Measurements from ENCODE around the gene FAM107B. TPM values are rescaled to one million over a fixed set of nuclear protein-coding genes. Genes with fewer than 3 reads are reported as not detected.

Gene FAM107B
- total and polyA plus RNA-seq, 2 of the 4 experiments (the other 2 are of a cell fraction): 26.4 to 27.1 TPM

GRCh38 chr10:14513123-14513522, 261.6 kb downstream of the FAM107B start:
- Histone ChIP-seq H3K56ac (ENCODE audit: extremely low read depth, insufficient read depth, low read length) (no peak overlapping the region), H2AK9ac (replicated peaks; ENCODE audit: low read depth, low read length, poor library complexity) (no peak overlapping the region), H3K9ac (ENCODE audit: low read depth, low read length) (no peak overlapping the region), H3K9me1 (ENCODE audit: insufficient read depth, low read length) (peaks cover 2% of the 10 kb centered on the region), H2BK120ac (ENCODE audit: low read depth, low read length) (no peak overlapping the region), H3K4me1 (ENCODE audit: control insufficient read depth, insufficient read depth, low read length) (no peaks in the 10 kb centered on the region), H3K36me3 (ENCODE audit: control insufficient read depth, insufficient read depth, low read length) (peaks cover 22% of the 10 kb centered on the region), H3K27me3 (ENCODE audit: control insufficient read depth, insufficient read depth, low read length) (no peaks in the 10 kb centered on the region), H3K79me1 (ENCODE audit: low read depth in 1 of 2, low read length in 2 of 2) (peaks cover 9 to 19% of the 10 kb centered on the region in 2 experiments), H2AFZ (replicated peaks; ENCODE audit: low read length, poor library complexity) (no peak overlapping the region), H3K9me3 (ENCODE audit: control insufficient read depth, insufficient read depth, low read length) (no peaks in the 10 kb centered on the region; the same call in 1 of the 2 replicates), H3K4ac (ENCODE audit: low read depth, low read length) (no peak overlapping the region), H2BK15ac (ENCODE audit: low read depth, low read length) (no peak overlapping the region), H3K14ac (replicated peaks; ENCODE audit: low read depth, low read length) (no peak overlapping the region), H4K5ac (ENCODE audit: low read depth, low read length) (no peak overlapping the region), H2BK5ac (ENCODE audit: low read depth, low read length, poor library complexity, severe bottlenecking) (no peak overlapping the region), H4K8ac (ENCODE audit: low read depth in 2 of 2, low read length in 2 of 2) (no peak overlapping the region), H4K20me1 (ENCODE audit: insufficient read depth, low read length) (no peaks in the 10 kb centered on the region), H2AK5ac (ENCODE audit: low read depth, low read length) (no peak overlapping the region), H3K23ac (ENCODE audit: low read depth, low read length) (no peak overlapping the region), H2BK20ac (ENCODE audit: low read depth, low read length) (no peak overlapping the region), H3K4me2 (ENCODE audit: low read depth, low read length) (no peak overlapping the region), H4K91ac (ENCODE audit: insufficient read depth, low read depth, low read length) (no peak overlapping the region), H3K27ac (ENCODE audit: insufficient read depth, low read length) (no peak overlapping the region), H3K18ac (ENCODE audit: low read depth, low read length) (no peak overlapping the region), H3K4me3 (ENCODE audit: insufficient read depth, low read depth, low read length) (no peak overlapping the region)
- CTCF ChIA-PET: no interaction called here
- POLR2A ChIA-PET (ENCODE audit: unreplicated experiment): no interaction called here
- dilution Hi-C loops (cut with HindIII; ENCODE audit: low sequenced_read_pairs, unreplicated experiment): no loop called here
- TF ChIP-seq MXI1 (IDR thresholded peaks at IDR 0.05; ENCODE audit: borderline replicate concordance, low read depth, low read length): no peak
- no peak for TF ChIP-seq ELK1 (IDR thresholded peaks at IDR 0.05; ENCODE audit: borderline replicate concordance, low read depth, low read length)
- no peak for TF ChIP-seq RCOR1 (IDR thresholded peaks at IDR 0.05; ENCODE audit: insufficient replicate concordance, low read length)
- no peak for TF ChIP-seq USF2 (IDR thresholded peaks at IDR 0.05; ENCODE audit: low read depth, low read length)
- TF ChIP-seq NFE2L2 (IDR thresholded peaks at IDR 0.05; ENCODE audit: low read depth, low read length): no peak
- TF ChIP-seq POLR2A (IDR thresholded peaks at IDR 0.05; ENCODE audit: low read depth, low read length): no peak
- TF ChIP-seq CHD1 (IDR thresholded peaks at IDR 0.05; ENCODE audit: low read depth, low read length): no peak
- TF ChIP-seq CEBPB (IDR thresholded peaks at IDR 0.05; ENCODE audit: low read depth, low read length): no peak
- TF ChIP-seq FOS (IDR thresholded peaks at IDR 0.05; ENCODE audit: low read depth, low read length): no peak
- no peak for TF ChIP-seq MAFK (IDR thresholded peaks at IDR 0.05; ENCODE audit: low read depth, low read length)
- no peak for TF ChIP-seq MAZ (IDR thresholded peaks at IDR 0.05; ENCODE audit: borderline replicate concordance, low read depth, low read length)
- TF ChIP-seq RAD21 (IDR thresholded peaks at IDR 0.05; ENCODE audit: low read length): no peak
- no peak for TF ChIP-seq RFX5 (IDR thresholded peaks at IDR 0.05; ENCODE audit: low read depth, low read length)
- no peak for TF ChIP-seq BHLHE40 (IDR thresholded peaks at IDR 0.05; ENCODE audit: low read depth, low read length)
- no peak for TF ChIP-seq CTCF (conservative IDR thresholded peaks at IDR 0.05; ENCODE audit: low read depth, low read length)
- no peak for ATAC-seq (ENCODE audit: low read depth)
- no TSS peak for BruUV-seq (replicated peaks)
- in situ Hi-C loops (cut with MboI; ENCODE audit: low sequenced_read_pairs): loop anchor here (25.0 kb wide), 1 partner anchor 574 kb away; the partner anchor contains the start of genes ACBD7 and RPP38
- intact Hi-C loops (cut with micrococcal nuclease): loop anchor here (10.0 kb wide), 1 partner anchor 592 kb away; no protein-coding TSS in a partner anchor
- WGBS, 2 experiments (ENCODE audit: extremely low coverage in 2 of 2, insufficient read length in 1 of 2): no CpG with 5 or more reads among the region's 4 CpGs
- no peak for DNase-seq

Measured in IMR-90 (cell line).